H1 (cell line): ENCODE results near the gene JAKMIP1. TPM values are rescaled to one million over a fixed set of nuclear protein-coding genes. Genes with fewer than 3 reads are reported as not detected.
A peak's percentile ranks its signal among the peaks of the same experiment; 100 is the strongest.

ENCODE experiments used
- CTCF ChIA-PET: fragments of 300-600 bp; sonication (Branson Sonifier 250); formaldehyde crosslinking; loops from one replicate; lab custom pipeline; 2021; ENCODE audit not compliant: partially characterized antibody; lab: Charles Lee
- POLR2A ChIA-PET: fragments of 300-600 bp; sonication (Branson Sonifier 250); formaldehyde crosslinking; loops from one replicate; lab custom pipeline; 2021; ENCODE audit warnings: inconsistent platforms; ENCODE audit not compliant: partially characterized antibody; lab: Charles Lee
- DNase-seq, 2 experiments: peaks; one replicate each; pipeline versions ENCODE4 v3.0.0 to v3.0.0-alpha.2; 2010 to 2022; ENCODE audit warnings: low spot score in 2 of 2, low read depth in 1 of 2, mixed read lengths in 1 of 2
- FAIRE-seq: peaks from 2 replicates; lab custom pipeline; 2011; peaks lifted over from hg19 to GRCh38; lab: Jason Lieb, UNC
- H2AFZ ChIP-seq: 2 replicates; pipeline ENCODE4 v1.8.1; 2012; ENCODE audit warnings: low read length, inconsistent platforms
- H2AK5ac ChIP-seq: 2 replicates; pipeline ENCODE4 v1.6.1; 2013; ENCODE audit warnings: low read depth, low read length
- H2BK120ac ChIP-seq: replicated peaks from 2 replicates; pipeline ENCODE3; 2013; ENCODE audit warnings: low read depth, low read length, inconsistent platforms
- H2BK12ac ChIP-seq: 2 replicates; pipeline ENCODE4 v1.6.1; 2013; ENCODE audit warnings: low read depth, low read length
- H2BK15ac ChIP-seq: 2 replicates; pipeline ENCODE4 v1.6.1; 2013; ENCODE audit warnings: low read length
- H2BK20ac ChIP-seq: 2 replicates; pipeline ENCODE4 v1.6.1; 2013; ENCODE audit warnings: low read length
- H2BK5ac ChIP-seq: 2 replicates; pipeline ENCODE4 v1.6.1; 2013; ENCODE audit warnings: low read depth, low read length
- H3K14ac ChIP-seq: 2 replicates; pipeline ENCODE4 v1.6.1; 2013; ENCODE audit warnings: inconsistent platforms; ENCODE audit not compliant: insufficient read length
- H3K18ac ChIP-seq: 2 replicates; pipeline ENCODE4 v1.6.1; 2013; ENCODE audit warnings: low read length; ENCODE audit errors: extremely low read depth
- H3K23ac ChIP-seq: 2 replicates; pipeline ENCODE4 v1.6.1; 2013; ENCODE audit warnings: inconsistent platforms; ENCODE audit not compliant: insufficient read length
- H3K23me2 ChIP-seq: 2 replicates; pipeline ENCODE4 v1.6.1; 2013; ENCODE audit warnings: low read depth, low read length
- H3K27ac ChIP-seq: 2 replicates; pipeline ENCODE4 v1.6.1; 2011; ENCODE audit warnings: low read depth, low read length, inconsistent platforms
- H3K27me3 ChIP-seq, 4 experiments: replicated peaks in 1 of 4; 1 replicate in 1 of 4; 2 replicates in 3 of 4; pipeline versions ENCODE4 v1.6.1 to v1.8.1; 2011 to 2013; ENCODE audit warnings: low read length in 3 of 4, mild to moderate bottlenecking in 3 of 4, inconsistent platforms in 2 of 4, mixed read lengths in 2 of 4, moderate library complexity in 1 of 4; ENCODE audit not compliant: control insufficient read depth in 3 of 4, insufficient read depth in 3 of 4; ENCODE audit errors: extremely low read depth in 1 of 4
- H3K36me3 ChIP-seq, 4 experiments: 2 replicates each; pipeline versions ENCODE4 v1.6.1 to v1.8.1; 2011 to 2013; ENCODE audit warnings: mild to moderate bottlenecking in 4 of 4, low read length in 3 of 4, moderate library complexity in 2 of 4, control low read depth in 1 of 4, inconsistent platforms in 1 of 4; ENCODE audit not compliant: insufficient read depth in 4 of 4, control insufficient read depth in 2 of 4
- H3K4ac ChIP-seq: replicated peaks from 2 replicates; pipeline ENCODE3; 2013; ENCODE audit warnings: low read length, low read depth, mixed read lengths, inconsistent platforms; ENCODE audit not compliant: insufficient read length
- H3K4me1 ChIP-seq, 4 experiments: replicated peaks in 1 of 4; 1 replicate in 1 of 4; 2 replicates in 3 of 4; pipeline versions ENCODE4 v1.6.1 to v1.8.1; 2011 to 2013; ENCODE audit warnings: low read length in 3 of 4, inconsistent platforms in 2 of 4, mixed read lengths in 1 of 4; ENCODE audit not compliant: insufficient read depth in 4 of 4, control insufficient read depth in 3 of 4
- H3K4me2 ChIP-seq, 2 experiments: 2 replicates each; pipeline versions ENCODE4 v1.6.1 to v1.8.1; 2011 to 2013; ENCODE audit warnings: low read depth in 2 of 2, low read length in 2 of 2, control low read depth in 1 of 2, inconsistent platforms in 1 of 2, mild to moderate bottlenecking in 1 of 2; ENCODE audit not compliant: insufficient read depth in 1 of 2
- H3K4me3 ChIP-seq, 4 experiments: fragments of 200-600, 300-600 bp in 1 of 4; sonication (generic), shearing (Covaris generic), sonication (Bioruptor Twin) in 1 of 4; 2 replicates each; pipeline versions ENCODE4 v1.5.1 to v1.8.1; 2011 to 2016; ENCODE audit warnings: low read length in 4 of 4, low read depth in 3 of 4, control low read depth in 2 of 4, inconsistent platforms in 2 of 4, mild to moderate bottlenecking in 2 of 4, mixed read lengths in 1 of 4, moderate library complexity in 1 of 4; ENCODE audit not compliant: insufficient read depth in 2 of 4; ENCODE audit errors: extremely low read depth in 1 of 4
- H3K56ac ChIP-seq: replicated peaks from 2 replicates; pipeline ENCODE3; 2013; ENCODE audit warnings: low read depth, mild to moderate bottlenecking, mixed read lengths, low read length, inconsistent platforms; ENCODE audit not compliant: insufficient read length
- H3K79me1 ChIP-seq: 2 replicates; pipeline ENCODE4 v1.6.1; 2013; ENCODE audit warnings: low read depth, low read length, control low read depth
- H3K79me2 ChIP-seq, 2 experiments: 2 replicates each; pipeline versions ENCODE4 v1.6.1 to v1.8.1; 2012 to 2013; ENCODE audit warnings: low read length in 2 of 2, mild to moderate bottlenecking in 2 of 2, inconsistent platforms in 1 of 2; ENCODE audit not compliant: insufficient read depth in 2 of 2, control insufficient read depth in 1 of 2
- H3K9ac ChIP-seq, 4 experiments: replicated peaks in 1 of 4; 1 replicate in 1 of 4; 2 replicates in 3 of 4; pipeline versions ENCODE4 v1.6.1 to v1.8.1; 2011 to 2013; ENCODE audit warnings: low read depth in 3 of 4, low read length in 3 of 4, control low read depth in 2 of 4, mild to moderate bottlenecking in 2 of 4, moderate library complexity in 2 of 4, inconsistent platforms in 1 of 4; ENCODE audit errors: extremely low read depth in 1 of 4
- H3K9me3 ChIP-seq, 2 experiments: 2 replicates each; pipeline versions ENCODE4 v1.6.1 to v1.8.1; 2012 to 2013; ENCODE audit warnings: mild to moderate bottlenecking in 2 of 2, moderate library complexity in 2 of 2, control low read depth in 1 of 2, inconsistent platforms in 1 of 2, low read depth in 1 of 2, low read length in 1 of 2, mixed read lengths in 1 of 2; ENCODE audit not compliant: insufficient read depth in 2 of 2
- H4K20me1 ChIP-seq, 2 experiments: replicated peaks in 1 of 2; 2 replicates each; pipeline versions ENCODE3 to v1.8.1; 2011 to 2013; ENCODE audit warnings: inconsistent platforms in 2 of 2, low read length in 2 of 2, mild to moderate bottlenecking in 1 of 2; ENCODE audit not compliant: insufficient read depth in 2 of 2, control insufficient read depth in 1 of 2
- H4K5ac ChIP-seq: 2 replicates; pipeline ENCODE4 v1.6.1; 2013; ENCODE audit warnings: low read length, low read depth, mixed read lengths, inconsistent platforms; ENCODE audit not compliant: insufficient read length
- H4K8ac ChIP-seq: 2 replicates; pipeline ENCODE4 v1.8.0; 2013; ENCODE audit warnings: mild to moderate bottlenecking, moderate library complexity, low read length, inconsistent platforms; ENCODE audit not compliant: insufficient read depth; ENCODE audit errors: extremely low read depth
- H4K91ac ChIP-seq: replicated peaks from 2 replicates; pipeline ENCODE3; 2013; ENCODE audit warnings: low read length, mixed read lengths, inconsistent platforms; ENCODE audit not compliant: insufficient read length
- RBBP5 ChIP-seq: IDR thresholded peaks from 2 replicates; pipeline ENCODE4 v1.7.1; 2012; ENCODE audit warnings: low read depth, mild to moderate bottlenecking, inconsistent platforms, low read length, moderate library complexity, borderline replicate concordance
- RFX5 ChIP-seq: IDR thresholded peaks from 2 replicates; pipeline ENCODE4 v1.6.1; 2011; ENCODE audit warnings: low read depth, low read length, improper control_type of control experiment, borderline replicate concordance
- TAF7 ChIP-seq: optimal IDR thresholded peaks from 2 replicates; pipeline ENCODE3; 2011; ENCODE audit warnings: low read depth, mild to moderate bottlenecking, inconsistent platforms, low read length, moderate library complexity, borderline replicate concordance
- YY1 ChIP-seq: IDR thresholded peaks from 2 replicates; pipeline ENCODE4 v1.6.1; 2011; ENCODE audit warnings: low read depth, mild to moderate bottlenecking, low read length
- WGBS, 2 experiments: shearing (Covaris generic) in 1 of 2; methylation state at CpG; one replicate each; pipeline versions ENCODE4 v1.1.6 to v1.1.7; 2013 to 2015; ENCODE audit warnings: low lambda C conversion rate in 2 of 2, mixed read lengths in 2 of 2, inconsistent platforms in 1 of 2, low coverage in 1 of 2, missing lambda C conversion rate in 1 of 2; ENCODE audit not compliant: insufficient replicate concordance in 2 of 2, insufficient coverage in 1 of 2, insufficient read length in 1 of 2; ENCODE audit errors: extremely low coverage in 1 of 2, missing lambda C conversion rate in 1 of 2; 5-methylcytosine and 5-hydroxymethylcytosine counted together
- polyA plus RNA-seq, 7 experiments: library from polyadenylated mRNA; depleted of rRNA in 3 of 7; stranded (reverse) in 5 of 7; unstranded in 2 of 7; fragments of >200 nt in 5 of 7; fragments of 200-250 nt in 2 of 7; gene quantifications; 1 replicate in 5 of 7; 2 replicates in 1 of 7; 4 replicates in 1 of 7; pipeline versions ENCODE4 v1.2.1 to v1.2.3, GENCODE V29; 2011 to 2013; ENCODE audit warnings: missing spikeins in 2 of 7, mixed read lengths in 2 of 7
- total RNA-seq: library from RNA; stranded (reverse); fragmentation: NEBNext Ultra II Directional; extraction: Animal tissue kit (Norgen Biotek cat#: 25700); gene quantifications from 2 replicates; pipeline ENCODE4 v1.2.1, GENCODE V29; 2021
- TF ChIP-seq, protein P1 (sequence below), 3 experiments: IDR thresholded peaks; 1 replicate in 2 of 3; 2 replicates in 1 of 3; pipeline versions ENCODE4 v1.5.1 to v1.6.1; 2011; ENCODE audit warnings: low read length in 3 of 3, mild to moderate bottlenecking in 3 of 3, inconsistent platforms in 2 of 3, low read depth in 1 of 3, moderate library complexity in 1 of 3; ENCODE audit not compliant: insufficient read depth in 1 of 3; ENCODE audit errors: control extremely low read depth in 1 of 3

The JAKMIP1 gene
- total and polyA plus RNA-seq, 2 of the 8 experiments (the other 6 are each of a cell fraction or from before 2014, with no cell fraction given): 2.5 to 4.4 TPM

DNA sequence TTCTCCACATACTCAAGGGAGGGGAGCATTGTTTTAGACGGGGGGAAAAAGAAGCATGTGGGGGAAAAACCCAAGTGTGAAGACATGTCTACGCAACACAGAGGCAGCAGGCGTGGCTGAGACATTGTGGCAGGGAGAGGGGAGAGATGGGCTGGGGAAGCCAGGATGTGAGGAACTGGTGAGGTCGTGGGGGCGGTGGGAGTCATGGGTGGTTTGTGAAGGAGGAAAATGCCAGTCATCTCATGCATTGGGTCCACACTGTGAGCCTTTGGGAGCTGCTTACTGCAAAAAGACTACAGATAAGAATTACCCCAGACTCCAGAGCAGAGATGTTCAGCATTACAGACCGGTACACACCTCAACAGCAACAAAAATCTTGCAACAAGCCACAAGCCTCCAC, 2.1 kb downstream of the JAKMIP1 start:
- WGBS, 2 experiments: 60% methylated on average over 6 of the region's 6 CpGs; no CpG with 5 or more reads in 1 of the 2 experiments
- Histone ChIP-seq H3K79me1 (no peaks in the 10 kb centered on the region; the same call in 1 of the 2 replicates), H2BK15ac (0 out of 2 replicates have a peak overlapping the region, but pooled peaks have one; percentile 49), H3K14ac (no peak overlapping the region), H3K4me2 (peak overlapping the region; percentile 82 to 93), H3K79me2 (no peaks in the 10 kb centered on the region), H3K4me1 (peaks cover 10 to 45% (median 23%) of the 10 kb centered on the region in 4 experiments), H3K18ac (peak overlapping the region; percentile 26; the same call in 1 of the 2 replicates), H2AFZ (no peak overlapping the region), H3K27me3 (peaks cover 0 to 14% (median 9%) of the 10 kb centered on the region in 4 experiments; a peak in 5 of 7 replicates), H2BK20ac (no peak overlapping the region), H3K23ac (no peak overlapping the region), H2BK120ac (no peak overlapping the region), H3K23me2 (peaks cover 18% of the 10 kb centered on the region; the same call in 1 of the 2 replicates), H3K56ac (no peak overlapping the region), H3K27ac (no peak overlapping the region), H3K9me3 (no peaks in the 10 kb centered on the region), H4K91ac (no peak overlapping the region), H3K4ac (no peak overlapping the region), H2AK5ac (no peak overlapping the region), H3K36me3 (no peaks in the 10 kb centered on the region), H4K20me1 (peaks cover 0 to 5% of the 10 kb centered on the region in 2 experiments), H4K8ac (no peak overlapping the region), H2BK5ac (no peak overlapping the region), H4K5ac (no peak overlapping the region), H3K4me3 (peak overlapping the region in 1 of 4 experiments; percentile 80; a peak in 2 of 8 replicates), H2BK12ac (no peak overlapping the region; the same call in 1 of the 2 replicates), H3K9ac (no peak overlapping the region)
- CTCF ChIA-PET: interaction anchor here (0.5 to 3.0 kb wide), 18 partner anchors 8 to 1971 kb away, joined by 3 to 13 read pairs (median 4); no protein-coding TSS in a partner anchor
- FAIRE-seq (no peak), DNase-seq (no peak)
- POLR2A ChIA-PET: interaction anchor here (0.6 to 1.2 kb wide), 5 partner anchors 10 to 107 kb away, joined by 3 to 5 read pairs (median 3); no protein-coding TSS in a partner anchor
- TF ChIP-seq TAF7 (no peak), RBBP5 (no peak), YY1 (no peak), RFX5 (no peak)
- TF ChIP-seq, protein P1, sequence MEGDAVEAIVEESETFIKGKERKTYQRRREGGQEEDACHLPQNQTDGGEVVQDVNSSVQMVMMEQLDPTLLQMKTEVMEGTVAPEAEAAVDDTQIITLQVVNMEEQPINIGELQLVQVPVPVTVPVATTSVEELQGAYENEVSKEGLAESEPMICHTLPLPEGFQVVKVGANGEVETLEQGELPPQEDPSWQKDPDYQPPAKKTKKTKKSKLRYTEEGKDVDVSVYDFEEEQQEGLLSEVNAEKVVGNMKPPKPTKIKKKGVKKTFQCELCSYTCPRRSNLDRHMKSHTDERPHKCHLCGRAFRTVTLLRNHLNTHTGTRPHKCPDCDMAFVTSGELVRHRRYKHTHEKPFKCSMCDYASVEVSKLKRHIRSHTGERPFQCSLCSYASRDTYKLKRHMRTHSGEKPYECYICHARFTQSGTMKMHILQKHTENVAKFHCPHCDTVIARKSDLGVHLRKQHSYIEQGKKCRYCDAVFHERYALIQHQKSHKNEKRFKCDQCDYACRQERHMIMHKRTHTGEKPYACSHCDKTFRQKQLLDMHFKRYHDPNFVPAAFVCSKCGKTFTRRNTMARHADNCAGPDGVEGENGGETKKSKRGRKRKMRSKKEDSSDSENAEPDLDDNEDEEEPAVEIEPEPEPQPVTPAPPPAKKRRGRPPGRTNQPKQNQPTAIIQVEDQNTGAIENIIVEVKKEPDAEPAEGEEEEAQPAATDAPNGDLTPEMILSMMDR (IDR thresholded peaks at IDR 0.05; ENCODE audit: control extremely low read depth in 1 of 3, insufficient read depth in 1 of 3, low read depth in 1 of 3, low read length in 3 of 3): no peak
